Ishikawa (cell line): ENCODE results near the gene SUN3.

Source experiments
- CEBPB ChIP-seq: IDR thresholded peaks from 2 replicates; pipeline ENCODE4 v1.6.1; 2012
- CREB1 ChIP-seq: IDR thresholded peaks from 2 replicates; pipeline ENCODE4 v1.6.1; 2012; ENCODE audit warnings: low read depth
- EGR1 ChIP-seq: IDR thresholded peaks from 2 replicates; pipeline ENCODE4 v1.6.1; 2012
- EP300 ChIP-seq: IDR thresholded peaks from 2 replicates; pipeline ENCODE4 v1.6.1; 2012; ENCODE audit warnings: borderline replicate concordance
- FOXM1 ChIP-seq: IDR thresholded peaks from 2 replicates; pipeline ENCODE4 v1.6.1; 2012; ENCODE audit warnings: low read depth, borderline replicate concordance
- NFIC ChIP-seq: IDR thresholded peaks from 2 replicates; pipeline ENCODE4 v1.6.1; 2012
- RAD21 ChIP-seq: IDR thresholded peaks from 2 replicates; pipeline ENCODE4 v1.6.1; 2012; ENCODE audit warnings: low read depth
- TAF1 ChIP-seq: IDR thresholded peaks from 2 replicates; pipeline ENCODE4 v1.6.1; 2012; ENCODE audit warnings: low read depth, mild to moderate bottlenecking
- TCF12 ChIP-seq: IDR thresholded peaks from 2 replicates; pipeline ENCODE4 v1.6.1; 2012; ENCODE audit warnings: low read depth
- TEAD4 ChIP-seq: IDR thresholded peaks from 2 replicates; pipeline ENCODE4 v1.6.1; 2012
- YY1 ChIP-seq: IDR thresholded peaks from 2 replicates; pipeline ENCODE4 v1.6.1; 2012; ENCODE audit warnings: low read depth
- ZBTB7A ChIP-seq: IDR thresholded peaks from 2 replicates; pipeline ENCODE4 v1.6.1; 2012; ENCODE audit warnings: low read depth
- TF ChIP-seq, protein P1 (sequence below): IDR thresholded peaks from 2 replicates; pipeline ENCODE4 v1.6.1; 2012; ENCODE audit warnings: low read depth, mild to moderate bottlenecking
- TF ChIP-seq, protein P2 (sequence below): IDR thresholded peaks from 2 replicates; pipeline ENCODE4 v1.6.1; 2012
- TF ChIP-seq, protein P3 (sequence below): IDR thresholded peaks from 2 replicates; pipeline ENCODE4 v1.6.1; 2012

Gene SUN3

DNA sequence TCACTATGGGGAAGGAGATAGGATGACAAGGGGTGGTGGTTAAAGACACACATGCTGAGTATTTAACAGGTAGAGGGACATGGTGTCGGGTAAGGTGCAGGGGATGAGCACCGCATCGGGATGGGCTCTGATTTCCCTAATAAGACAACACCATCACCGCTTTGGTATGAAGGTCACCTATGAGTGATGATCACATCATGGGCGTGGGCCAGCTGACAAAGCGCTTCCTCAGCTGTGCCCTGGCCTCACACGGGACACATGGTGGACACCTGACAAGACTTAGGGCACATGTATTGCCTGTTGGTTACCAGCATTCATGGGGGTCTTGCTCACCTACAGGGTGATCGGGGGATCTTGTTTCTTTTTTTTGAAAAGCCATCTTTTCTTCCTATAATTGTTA, 19.2 kb upstream of the SUN3 start:
- TF ChIP-seq YY1 (no peak), CEBPB (no peak), TEAD4 (no peak), TAF1 (no peak), EP300 (no peak), RAD21 (no peak), TCF12 (no peak), EGR1 (no peak), ZBTB7A (no peak), FOXM1 (no peak), CREB1 (no peak)
- TF ChIP-seq, protein P1, sequence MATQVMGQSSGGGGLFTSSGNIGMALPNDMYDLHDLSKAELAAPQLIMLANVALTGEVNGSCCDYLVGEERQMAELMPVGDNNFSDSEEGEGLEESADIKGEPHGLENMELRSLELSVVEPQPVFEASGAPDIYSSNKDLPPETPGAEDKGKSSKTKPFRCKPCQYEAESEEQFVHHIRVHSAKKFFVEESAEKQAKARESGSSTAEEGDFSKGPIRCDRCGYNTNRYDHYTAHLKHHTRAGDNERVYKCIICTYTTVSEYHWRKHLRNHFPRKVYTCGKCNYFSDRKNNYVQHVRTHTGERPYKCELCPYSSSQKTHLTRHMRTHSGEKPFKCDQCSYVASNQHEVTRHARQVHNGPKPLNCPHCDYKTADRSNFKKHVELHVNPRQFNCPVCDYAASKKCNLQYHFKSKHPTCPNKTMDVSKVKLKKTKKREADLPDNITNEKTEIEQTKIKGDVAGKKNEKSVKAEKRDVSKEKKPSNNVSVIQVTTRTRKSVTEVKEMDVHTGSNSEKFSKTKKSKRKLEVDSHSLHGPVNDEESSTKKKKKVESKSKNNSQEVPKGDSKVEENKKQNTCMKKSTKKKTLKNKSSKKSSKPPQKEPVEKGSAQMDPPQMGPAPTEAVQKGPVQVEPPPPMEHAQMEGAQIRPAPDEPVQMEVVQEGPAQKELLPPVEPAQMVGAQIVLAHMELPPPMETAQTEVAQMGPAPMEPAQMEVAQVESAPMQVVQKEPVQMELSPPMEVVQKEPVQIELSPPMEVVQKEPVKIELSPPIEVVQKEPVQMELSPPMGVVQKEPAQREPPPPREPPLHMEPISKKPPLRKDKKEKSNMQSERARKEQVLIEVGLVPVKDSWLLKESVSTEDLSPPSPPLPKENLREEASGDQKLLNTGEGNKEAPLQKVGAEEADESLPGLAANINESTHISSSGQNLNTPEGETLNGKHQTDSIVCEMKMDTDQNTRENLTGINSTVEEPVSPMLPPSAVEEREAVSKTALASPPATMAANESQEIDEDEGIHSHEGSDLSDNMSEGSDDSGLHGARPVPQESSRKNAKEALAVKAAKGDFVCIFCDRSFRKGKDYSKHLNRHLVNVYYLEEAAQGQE = no peak
- TF ChIP-seq, protein P2, sequence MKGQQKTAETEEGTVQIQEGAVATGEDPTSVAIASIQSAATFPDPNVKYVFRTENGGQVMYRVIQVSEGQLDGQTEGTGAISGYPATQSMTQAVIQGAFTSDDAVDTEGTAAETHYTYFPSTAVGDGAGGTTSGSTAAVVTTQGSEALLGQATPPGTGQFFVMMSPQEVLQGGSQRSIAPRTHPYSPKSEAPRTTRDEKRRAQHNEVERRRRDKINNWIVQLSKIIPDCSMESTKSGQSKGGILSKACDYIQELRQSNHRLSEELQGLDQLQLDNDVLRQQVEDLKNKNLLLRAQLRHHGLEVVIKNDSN = no peak

DNA sequence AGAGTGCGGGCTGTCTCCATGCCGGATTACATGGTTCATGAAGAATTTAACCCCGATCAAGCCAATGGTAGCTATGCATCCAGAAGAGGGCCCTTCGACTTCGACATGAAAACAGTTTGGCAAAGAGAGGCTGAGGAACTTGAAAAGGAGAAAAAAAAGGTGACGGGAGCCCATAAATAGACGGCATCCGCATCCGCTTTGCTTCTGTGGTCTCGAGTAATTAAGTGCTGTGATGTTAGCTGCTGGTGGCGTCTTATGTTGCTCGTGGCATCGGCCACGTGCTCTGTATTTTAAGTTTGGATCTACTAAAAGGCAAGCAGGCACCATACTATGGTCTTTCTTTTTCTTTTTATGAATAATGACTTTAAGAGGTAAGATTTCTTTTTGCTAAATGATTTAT, 17.6 kb upstream of the SUN3 start:
- no peak for TF ChIP-seq FOXM1
- TF ChIP-seq EP300 = no peak
- TF ChIP-seq RAD21 = no peak
- TF ChIP-seq ZBTB7A = no peak
- TF ChIP-seq CEBPB = no peak
- no peak for TF ChIP-seq NFIC
- TF ChIP-seq, protein P2 = no peak
- no peak for TF ChIP-seq TAF1
- TF ChIP-seq TCF12 = no peak
- TF ChIP-seq, protein P3, sequence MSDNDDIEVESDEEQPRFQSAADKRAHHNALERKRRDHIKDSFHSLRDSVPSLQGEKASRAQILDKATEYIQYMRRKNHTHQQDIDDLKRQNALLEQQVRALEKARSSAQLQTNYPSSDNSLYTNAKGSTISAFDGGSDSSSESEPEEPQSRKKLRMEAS = no peak
- no peak for TF ChIP-seq CREB1
- TF ChIP-seq, protein P1 = no peak
- TF ChIP-seq YY1 = no peak
- TF ChIP-seq EGR1 = no peak

DNA sequence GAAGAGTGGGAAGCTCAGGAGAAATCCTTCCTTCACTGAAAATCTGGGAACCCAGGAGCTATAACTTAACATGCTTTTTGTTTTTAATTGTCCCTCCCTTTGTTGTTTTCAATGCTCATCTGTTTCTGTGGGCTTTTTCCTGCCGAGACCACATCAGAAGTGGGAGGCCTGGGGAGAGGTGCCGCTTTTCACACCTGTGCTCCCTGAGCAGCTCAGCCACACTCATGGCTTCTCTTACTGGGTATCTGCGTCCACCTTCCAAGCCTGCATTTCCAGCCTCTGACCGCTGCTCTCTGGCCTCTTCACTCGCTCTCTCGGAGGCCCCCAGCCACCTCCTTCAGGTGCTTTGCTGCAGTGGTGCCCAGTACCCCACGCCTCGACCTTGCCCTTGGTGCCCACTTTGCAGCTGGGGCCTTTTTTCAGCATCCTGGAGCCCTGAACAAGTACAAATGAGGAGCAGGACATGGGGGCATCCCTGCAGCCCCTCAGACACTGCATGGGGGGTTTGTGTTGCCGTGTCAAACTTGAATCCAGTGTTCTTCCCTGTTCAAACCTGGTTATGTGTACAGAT, 16.4 kb upstream of the SUN3 start:
- TF ChIP-seq EP300 (no peak), RAD21 (no peak), CEBPB (no peak), YY1 (no peak), TCF12 (no peak), FOXM1 (no peak), CREB1 (no peak), EGR1 (no peak), TAF1 (no peak), NFIC (no peak), ZBTB7A (no peak)
- TF ChIP-seq, protein P1 = no peak
- TF ChIP-seq, protein P2 = no peak
- TF ChIP-seq, protein P3 = no peak

DNA sequence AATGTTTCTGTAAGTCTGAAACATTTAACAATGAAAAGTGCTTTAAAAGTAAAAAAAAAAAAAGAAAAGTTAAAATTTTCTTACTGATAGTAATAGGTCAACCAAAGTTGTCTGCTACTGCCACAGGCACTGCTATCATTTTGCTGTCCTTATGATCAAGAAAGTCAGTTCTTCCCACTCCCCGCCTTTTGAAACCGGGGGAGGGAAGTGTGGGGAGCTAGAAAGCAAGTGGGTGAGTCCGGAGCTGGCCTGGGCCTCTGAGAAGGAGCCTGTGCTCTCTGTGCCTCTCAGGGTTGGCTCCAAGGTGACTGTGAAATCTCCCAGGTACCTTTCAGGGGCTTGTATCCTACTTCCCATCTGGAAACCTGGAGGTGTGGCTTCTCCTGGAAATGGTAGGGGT, 13.7 kb upstream of the SUN3 start:
- TF ChIP-seq, protein P1 = no peak
- TF ChIP-seq TAF1 = no peak
- no peak for TF ChIP-seq TCF12
- no peak for TF ChIP-seq EGR1
- no peak for TF ChIP-seq NFIC
- TF ChIP-seq, protein P2 = no peak
- TF ChIP-seq CREB1 = no peak
- no peak for TF ChIP-seq ZBTB7A
- TF ChIP-seq TEAD4 = no peak
- TF ChIP-seq FOXM1 = no peak
- TF ChIP-seq CEBPB = no peak
